ENCODE data around the gene SH3BGRL2.

DNA sequence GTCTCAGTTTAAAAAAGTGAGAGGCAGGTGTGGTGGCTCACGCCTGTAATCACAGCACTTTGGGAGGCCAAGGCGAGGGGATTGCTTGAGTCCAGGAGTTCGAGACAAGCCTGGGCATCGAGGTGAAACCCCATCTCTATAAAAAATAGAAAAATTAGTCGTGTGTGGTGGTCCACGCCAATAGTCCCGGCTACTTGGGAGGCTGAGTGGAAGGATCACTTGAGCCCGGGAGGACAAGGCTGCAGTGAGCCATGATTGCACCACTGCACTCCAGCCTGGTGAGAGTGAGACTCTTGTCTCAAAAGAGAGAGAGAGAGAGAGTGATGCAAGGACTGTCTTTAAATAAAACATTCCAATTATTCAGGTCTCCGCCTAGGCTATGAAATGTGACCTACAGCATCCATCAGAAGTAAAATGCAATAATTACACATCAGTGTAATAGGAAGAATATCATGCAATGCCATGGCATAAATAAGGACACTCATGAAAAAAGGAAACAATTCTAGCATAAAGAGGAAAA, 81.5 kb downstream of the SH3BGRL2 start:
- TF ChIP-seq, protein P1, sequence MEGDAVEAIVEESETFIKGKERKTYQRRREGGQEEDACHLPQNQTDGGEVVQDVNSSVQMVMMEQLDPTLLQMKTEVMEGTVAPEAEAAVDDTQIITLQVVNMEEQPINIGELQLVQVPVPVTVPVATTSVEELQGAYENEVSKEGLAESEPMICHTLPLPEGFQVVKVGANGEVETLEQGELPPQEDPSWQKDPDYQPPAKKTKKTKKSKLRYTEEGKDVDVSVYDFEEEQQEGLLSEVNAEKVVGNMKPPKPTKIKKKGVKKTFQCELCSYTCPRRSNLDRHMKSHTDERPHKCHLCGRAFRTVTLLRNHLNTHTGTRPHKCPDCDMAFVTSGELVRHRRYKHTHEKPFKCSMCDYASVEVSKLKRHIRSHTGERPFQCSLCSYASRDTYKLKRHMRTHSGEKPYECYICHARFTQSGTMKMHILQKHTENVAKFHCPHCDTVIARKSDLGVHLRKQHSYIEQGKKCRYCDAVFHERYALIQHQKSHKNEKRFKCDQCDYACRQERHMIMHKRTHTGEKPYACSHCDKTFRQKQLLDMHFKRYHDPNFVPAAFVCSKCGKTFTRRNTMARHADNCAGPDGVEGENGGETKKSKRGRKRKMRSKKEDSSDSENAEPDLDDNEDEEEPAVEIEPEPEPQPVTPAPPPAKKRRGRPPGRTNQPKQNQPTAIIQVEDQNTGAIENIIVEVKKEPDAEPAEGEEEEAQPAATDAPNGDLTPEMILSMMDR (conservative IDR thresholded peaks at IDR 0.05; ENCODE audit: low read depth in 2 of 2) = no peak
- TF ChIP-seq EZH2 (IDR thresholded peaks at IDR 0.05; ENCODE audit: low read depth, unreplicated experiment) = no peak
- no peak for TF ChIP-seq POLR2AphosphoS5 (IDR thresholded peaks at IDR 0.05; ENCODE audit: low read depth)
- TF ChIP-seq JUNB (IDR thresholded peaks at IDR 0.05; ENCODE audit: unreplicated experiment) = no peak
- TF ChIP-seq EZH2phosphoT487 (IDR thresholded peaks at IDR 0.05; ENCODE audit: unreplicated experiment) = no peak
- TF ChIP-seq, protein P2, sequence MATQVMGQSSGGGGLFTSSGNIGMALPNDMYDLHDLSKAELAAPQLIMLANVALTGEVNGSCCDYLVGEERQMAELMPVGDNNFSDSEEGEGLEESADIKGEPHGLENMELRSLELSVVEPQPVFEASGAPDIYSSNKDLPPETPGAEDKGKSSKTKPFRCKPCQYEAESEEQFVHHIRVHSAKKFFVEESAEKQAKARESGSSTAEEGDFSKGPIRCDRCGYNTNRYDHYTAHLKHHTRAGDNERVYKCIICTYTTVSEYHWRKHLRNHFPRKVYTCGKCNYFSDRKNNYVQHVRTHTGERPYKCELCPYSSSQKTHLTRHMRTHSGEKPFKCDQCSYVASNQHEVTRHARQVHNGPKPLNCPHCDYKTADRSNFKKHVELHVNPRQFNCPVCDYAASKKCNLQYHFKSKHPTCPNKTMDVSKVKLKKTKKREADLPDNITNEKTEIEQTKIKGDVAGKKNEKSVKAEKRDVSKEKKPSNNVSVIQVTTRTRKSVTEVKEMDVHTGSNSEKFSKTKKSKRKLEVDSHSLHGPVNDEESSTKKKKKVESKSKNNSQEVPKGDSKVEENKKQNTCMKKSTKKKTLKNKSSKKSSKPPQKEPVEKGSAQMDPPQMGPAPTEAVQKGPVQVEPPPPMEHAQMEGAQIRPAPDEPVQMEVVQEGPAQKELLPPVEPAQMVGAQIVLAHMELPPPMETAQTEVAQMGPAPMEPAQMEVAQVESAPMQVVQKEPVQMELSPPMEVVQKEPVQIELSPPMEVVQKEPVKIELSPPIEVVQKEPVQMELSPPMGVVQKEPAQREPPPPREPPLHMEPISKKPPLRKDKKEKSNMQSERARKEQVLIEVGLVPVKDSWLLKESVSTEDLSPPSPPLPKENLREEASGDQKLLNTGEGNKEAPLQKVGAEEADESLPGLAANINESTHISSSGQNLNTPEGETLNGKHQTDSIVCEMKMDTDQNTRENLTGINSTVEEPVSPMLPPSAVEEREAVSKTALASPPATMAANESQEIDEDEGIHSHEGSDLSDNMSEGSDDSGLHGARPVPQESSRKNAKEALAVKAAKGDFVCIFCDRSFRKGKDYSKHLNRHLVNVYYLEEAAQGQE (IDR thresholded peaks at IDR 0.05; ENCODE audit: unreplicated experiment) = no peak
- TF ChIP-seq CREB1 (CRISPR knock-in tag; IDR thresholded peaks at IDR 0.05; ENCODE audit: low read depth) = no peak
- no peak for TF ChIP-seq ZNF331 (CRISPR knock-in tag; IDR thresholded peaks at IDR 0.05; ENCODE audit: low read depth)
- no peak for TF ChIP-seq ZNF114 (CRISPR knock-in tag; IDR thresholded peaks at IDR 0.05)
- TF ChIP-seq NANOG (IDR thresholded peaks at IDR 0.05; ENCODE audit: borderline replicate concordance) = no peak
